Stomach (tissue), 4 donors: ENCODE results near the gene WDR45B.

ENCODE experiments used
- EP300 ChIP-seq: sonication (generic); formaldehyde crosslinking; IDR thresholded peaks from one replicate; pipeline ENCODE4 v1.6.1; 2017; ENCODE audit warnings: antibody characterized with exemption
- POLR2A ChIP-seq, 4 donors: fragments of 450-650 bp; IDR thresholded peaks; one replicate each; pipeline ENCODE4 v1.6.1; 2016; ENCODE audit warnings: antibody characterized with exemption in 4 of 4, control low read depth in 2 of 4, mild to moderate bottlenecking in 1 of 4, moderate library complexity in 1 of 4
- POLR2AphosphoS5 ChIP-seq, 3 donors: sonication (generic); formaldehyde crosslinking; IDR thresholded peaks; one replicate each; pipeline ENCODE4 v1.6.1; 2016; ENCODE audit warnings: antibody characterized with exemption in 3 of 3
- TF ChIP-seq, protein P1 (sequence below), 7 experiments: fragments of 450-650 bp in 4 of 7; fragments of 200-600 bp in 3 of 7; sonication (generic) in 3 of 7; IDR thresholded peaks; one replicate each; pipeline ENCODE4 v1.5.1; 2016 to 2019; ENCODE audit warnings: antibody characterized with exemption in 7 of 7, control low read depth in 2 of 7, mild to moderate bottlenecking in 1 of 7

DNA sequence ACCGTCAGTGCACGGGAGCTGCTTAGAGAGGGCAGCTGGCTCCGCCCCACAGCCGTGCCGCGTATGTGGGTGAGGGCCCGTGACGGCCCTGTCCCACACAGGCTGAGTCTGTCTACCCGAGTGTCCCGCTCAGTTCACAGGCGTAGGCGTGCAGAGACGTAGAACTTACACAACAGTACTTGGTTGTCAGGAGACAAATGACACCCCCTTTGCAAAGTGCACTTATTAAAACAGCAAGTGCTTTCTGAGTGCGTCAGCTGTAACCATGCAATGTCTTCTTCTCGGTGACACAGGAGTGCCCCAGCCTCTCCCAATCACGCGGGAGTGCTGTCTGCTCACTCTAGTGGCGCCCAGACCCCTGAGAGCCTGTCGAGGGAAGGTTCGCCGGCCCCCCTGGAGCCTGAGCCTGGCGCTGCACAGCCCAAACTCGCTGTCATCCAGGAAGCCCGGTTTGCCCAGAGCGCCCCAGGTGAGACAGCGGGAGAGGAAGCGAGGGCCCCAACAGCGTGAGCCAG, 64.5 kb downstream of the WDR45B start:
- TF ChIP-seq, protein P1, sequence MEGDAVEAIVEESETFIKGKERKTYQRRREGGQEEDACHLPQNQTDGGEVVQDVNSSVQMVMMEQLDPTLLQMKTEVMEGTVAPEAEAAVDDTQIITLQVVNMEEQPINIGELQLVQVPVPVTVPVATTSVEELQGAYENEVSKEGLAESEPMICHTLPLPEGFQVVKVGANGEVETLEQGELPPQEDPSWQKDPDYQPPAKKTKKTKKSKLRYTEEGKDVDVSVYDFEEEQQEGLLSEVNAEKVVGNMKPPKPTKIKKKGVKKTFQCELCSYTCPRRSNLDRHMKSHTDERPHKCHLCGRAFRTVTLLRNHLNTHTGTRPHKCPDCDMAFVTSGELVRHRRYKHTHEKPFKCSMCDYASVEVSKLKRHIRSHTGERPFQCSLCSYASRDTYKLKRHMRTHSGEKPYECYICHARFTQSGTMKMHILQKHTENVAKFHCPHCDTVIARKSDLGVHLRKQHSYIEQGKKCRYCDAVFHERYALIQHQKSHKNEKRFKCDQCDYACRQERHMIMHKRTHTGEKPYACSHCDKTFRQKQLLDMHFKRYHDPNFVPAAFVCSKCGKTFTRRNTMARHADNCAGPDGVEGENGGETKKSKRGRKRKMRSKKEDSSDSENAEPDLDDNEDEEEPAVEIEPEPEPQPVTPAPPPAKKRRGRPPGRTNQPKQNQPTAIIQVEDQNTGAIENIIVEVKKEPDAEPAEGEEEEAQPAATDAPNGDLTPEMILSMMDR (IDR thresholded peaks at IDR 0.05) = no peak
- TF ChIP-seq EP300 = no peak
- no peak for TF ChIP-seq POLR2A (IDR thresholded peaks at IDR 0.05)
- TF ChIP-seq POLR2AphosphoS5 (IDR thresholded peaks at IDR 0.05) = no peak
